SW 1271 (cell line): ENCODE measurements around the gene SCAPER.

Source experiments
- DNase-seq, 2 experiments: peaks; one replicate each; lab custom pipeline; 2025; lab: John Stamatoyannopoulos, UW

SCAPER gene

GRCh38 chr15:76338486-76339304, 566.4 kb downstream of the SCAPER start:
- DNase-seq, result no peak

GRCh38 chr15:76337696-76338485, 567.2 kb downstream of the SCAPER start:
- DNase-seq, result no peak

GRCh38 chr15:76337059-76337695, 568.0 kb downstream of the SCAPER start:
- no peak for DNase-seq

GRCh38 chr15:76336254-76337058, 568.7 kb downstream of the SCAPER start, which contains the start of gene ISL2:
ISL2 (plus strand) TSS chr15:76336773; CDS start chr15:76336884, 111 bp downstream.
- DNase-seq, result peak; percentile 74 to 82

GRCh38 chr15:76335307-76336253, 569.6 kb downstream of the SCAPER start:
- DNase-seq, result peak in 1 of 2 experiments; percentile 35

GRCh38 chr15:76334438-76335306, 570.5 kb downstream of the SCAPER start:
- DNase-seq, result no peak

GRCh38 chr15:76333720-76334437, 571.3 kb downstream of the SCAPER start:
- DNase-seq, result no peak

- DNase-seq, result no peak
Measured at GRCh38 chr15:76333309-76333708, 571.8 kb downstream of the SCAPER start.

GRCh38 chr15:76332796-76333195, 572.3 kb downstream of the SCAPER start:
- DNase-seq, result no peak

GRCh38 chr15:76330080-76330680, 575.0 kb downstream of the SCAPER start:
- peak; percentile 29 to 57 for DNase-seq

GRCh38 chr15:76328958-76329357, 576.2 kb downstream of the SCAPER start:
- DNase-seq, result no peak

GRCh38 chr15:76328106-76328696, 576.9 kb downstream of the SCAPER start:
- no peak for DNase-seq

- DNase-seq, result no peak
Measured at GRCh38 chr15:76327191-76328105, 577.7 kb downstream of the SCAPER start.

- DNase-seq, result no peak
Measured at GRCh38 chr15:76325704-76326103, 579.4 kb downstream of the SCAPER start.

GRCh38 chr15:76324066-76324465, 581.1 kb downstream of the SCAPER start:
- DNase-seq, result no peak

GRCh38 chr15:76321602-76322001, 583.5 kb downstream of the SCAPER start:
- DNase-seq, result no peak

- DNase-seq, result no peak
Measured at GRCh38 chr15:76321171-76321570, 584.0 kb downstream of the SCAPER start.
